K562 (cell line): ENCODE measurements around the gene CAB39. TPM values are rescaled to one million over a fixed set of nuclear protein-coding genes. Genes with fewer than 3 reads are reported as not detected.

Experiments
- BRF1 ChIP-seq: IDR thresholded peaks from 3 replicates; pipeline ENCODE4 v1.6.1; 2011; ENCODE audit warnings: borderline replicate concordance, mild to moderate bottlenecking; ENCODE audit not compliant: insufficient read length; ENCODE audit errors: extremely low read depth
- FIP1L1 ChIP-seq: fragments of 200-400 bp; formaldehyde crosslinking; IDR thresholded peaks from 2 replicates; pipeline ENCODE4 v1.6.1; 2018; ENCODE audit warnings: mild to moderate bottlenecking, low read depth, low read length; ENCODE audit not compliant: poor library complexity, severe bottlenecking
- GATA2 ChIP-seq: sonication (generic); formaldehyde crosslinking; IDR thresholded peaks from 2 replicates; pipeline ENCODE4 v1.4.0; 2020; ENCODE audit warnings: mild to moderate bottlenecking, missing genetic modification reagents
- L3MBTL2 ChIP-seq: fragments of 450-650 bp; IDR thresholded peaks from 2 replicates; pipeline ENCODE4 v1.6.1; 2016; ENCODE audit warnings: mild to moderate bottlenecking, moderate library complexity
- SP1 ChIP-seq: sonication (generic); formaldehyde crosslinking; IDR thresholded peaks from 2 replicates; pipeline ENCODE4 v1.8.1; 2022; ENCODE audit warnings: mild to moderate bottlenecking, missing genetic modification reagents
- XRCC5 ChIP-seq: fragments of 200-400 bp; formaldehyde crosslinking; IDR thresholded peaks from 2 replicates; pipeline ENCODE4 v1.6.1; 2017; ENCODE audit warnings: low read depth, mild to moderate bottlenecking, low read length
- polyA plus RNA-seq, 8 experiments: library from polyadenylated mRNA; depleted of rRNA in 4 of 8; stranded (reverse) in 5 of 8; unstranded in 3 of 8; fragments of >200 nt; fragmentation: Nextera tagmentation in 2 of 8; fragmentation: Illumina TruSeq in 1 of 8; extraction: Ambion mirVana in 2 of 8; extraction: Trizol in 1 of 8; gene quantifications; 2 replicates each; pipeline versions ENCODE4 v1.2.1 to v1.2.3, GENCODE V29; 2011 to 2014; ENCODE audit warnings: inconsistent platforms in 1 of 8, missing spikeins in 1 of 8
- total RNA-seq, 7 experiments: library from RNA; depleted of rRNA in 6 of 7; stranded (reverse); fragments of >200 nt in 6 of 7; fragmentation: Illumina TruSeq in 2 of 7; extraction: Trizol in 2 of 7; gene quantifications; 2 replicates each; pipeline versions ENCODE4 v1.2.1 to v1.2.3, GENCODE V29; 2011 to 2021; ENCODE audit warnings: low replicate concordance in 1 of 7
- TF ChIP-seq, protein P1 (sequence below): fragments of 450-650 bp; IDR thresholded peaks from 2 replicates; pipeline ENCODE4 v1.6.1; 2016; ENCODE audit warnings: mild to moderate bottlenecking, moderate library complexity
- TF ChIP-seq, protein P2 (sequence below): IDR thresholded peaks from 2 replicates; pipeline ENCODE4 v1.6.1; 2011; ENCODE audit warnings: borderline replicate concordance, low read depth, mild to moderate bottlenecking, moderate library complexity, low read length; ENCODE audit not compliant: insufficient read depth, poor library complexity, severe bottlenecking
- TF ChIP-seq, protein P3 (sequence below): fragments of 250-450 bp; sonication (Bioruptor Pico); IDR thresholded peaks from 2 replicates; pipeline ENCODE4 v1.9.0; 2021; ENCODE audit warnings: mild to moderate bottlenecking, inconsistent platforms
- TF ChIP-seq, protein P4 (sequence below): fragments of 250-450 bp; sonication (Bioruptor Pico); IDR thresholded peaks from 2 replicates; pipeline ENCODE4 v1.5.0; 2021

The CAB39 gene
- total and polyA plus RNA-seq, 9 of the 15 experiments (the other 6 are each of a cell fraction or from before 2014, with no cell fraction given), result 27.2 to 94.4 (median 70.1) TPM

DNA sequence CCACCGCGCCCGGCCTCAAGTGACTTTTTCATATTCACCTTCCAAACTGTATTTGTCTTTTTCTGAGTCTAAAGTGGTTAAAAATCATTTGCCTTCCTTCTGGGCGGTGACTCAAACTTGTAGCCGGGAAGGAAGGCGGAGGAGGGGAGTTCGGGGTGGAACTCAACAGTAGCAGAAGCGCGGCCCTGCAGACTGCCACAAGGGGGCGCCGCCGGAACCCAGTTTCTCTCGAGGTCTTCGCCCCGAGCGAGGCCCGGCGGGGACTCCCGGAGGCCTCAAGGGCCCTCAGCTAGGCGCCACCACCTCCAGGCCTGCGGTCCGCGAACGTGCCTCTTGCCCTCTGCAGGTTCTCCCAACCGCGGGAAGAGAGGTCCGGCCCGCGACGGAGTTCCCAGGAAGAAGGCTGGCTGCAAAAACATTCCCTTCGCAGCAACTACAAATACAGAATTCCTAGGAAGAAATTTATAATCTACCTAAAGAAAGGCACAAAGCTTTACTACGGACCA lies 135.3 kb downstream of the CAB39 start (continued):
- no peak for TF ChIP-seq SP1
- TF ChIP-seq L3MBTL2, result peak; percentile 73
- no peak for TF ChIP-seq GATA2 (CRISPR knock-in tag)
- peak; percentile 41; the same call in 1 of the 2 replicates for TF ChIP-seq XRCC5
- TF ChIP-seq FIP1L1, result no peak
- TF ChIP-seq, protein P1, sequence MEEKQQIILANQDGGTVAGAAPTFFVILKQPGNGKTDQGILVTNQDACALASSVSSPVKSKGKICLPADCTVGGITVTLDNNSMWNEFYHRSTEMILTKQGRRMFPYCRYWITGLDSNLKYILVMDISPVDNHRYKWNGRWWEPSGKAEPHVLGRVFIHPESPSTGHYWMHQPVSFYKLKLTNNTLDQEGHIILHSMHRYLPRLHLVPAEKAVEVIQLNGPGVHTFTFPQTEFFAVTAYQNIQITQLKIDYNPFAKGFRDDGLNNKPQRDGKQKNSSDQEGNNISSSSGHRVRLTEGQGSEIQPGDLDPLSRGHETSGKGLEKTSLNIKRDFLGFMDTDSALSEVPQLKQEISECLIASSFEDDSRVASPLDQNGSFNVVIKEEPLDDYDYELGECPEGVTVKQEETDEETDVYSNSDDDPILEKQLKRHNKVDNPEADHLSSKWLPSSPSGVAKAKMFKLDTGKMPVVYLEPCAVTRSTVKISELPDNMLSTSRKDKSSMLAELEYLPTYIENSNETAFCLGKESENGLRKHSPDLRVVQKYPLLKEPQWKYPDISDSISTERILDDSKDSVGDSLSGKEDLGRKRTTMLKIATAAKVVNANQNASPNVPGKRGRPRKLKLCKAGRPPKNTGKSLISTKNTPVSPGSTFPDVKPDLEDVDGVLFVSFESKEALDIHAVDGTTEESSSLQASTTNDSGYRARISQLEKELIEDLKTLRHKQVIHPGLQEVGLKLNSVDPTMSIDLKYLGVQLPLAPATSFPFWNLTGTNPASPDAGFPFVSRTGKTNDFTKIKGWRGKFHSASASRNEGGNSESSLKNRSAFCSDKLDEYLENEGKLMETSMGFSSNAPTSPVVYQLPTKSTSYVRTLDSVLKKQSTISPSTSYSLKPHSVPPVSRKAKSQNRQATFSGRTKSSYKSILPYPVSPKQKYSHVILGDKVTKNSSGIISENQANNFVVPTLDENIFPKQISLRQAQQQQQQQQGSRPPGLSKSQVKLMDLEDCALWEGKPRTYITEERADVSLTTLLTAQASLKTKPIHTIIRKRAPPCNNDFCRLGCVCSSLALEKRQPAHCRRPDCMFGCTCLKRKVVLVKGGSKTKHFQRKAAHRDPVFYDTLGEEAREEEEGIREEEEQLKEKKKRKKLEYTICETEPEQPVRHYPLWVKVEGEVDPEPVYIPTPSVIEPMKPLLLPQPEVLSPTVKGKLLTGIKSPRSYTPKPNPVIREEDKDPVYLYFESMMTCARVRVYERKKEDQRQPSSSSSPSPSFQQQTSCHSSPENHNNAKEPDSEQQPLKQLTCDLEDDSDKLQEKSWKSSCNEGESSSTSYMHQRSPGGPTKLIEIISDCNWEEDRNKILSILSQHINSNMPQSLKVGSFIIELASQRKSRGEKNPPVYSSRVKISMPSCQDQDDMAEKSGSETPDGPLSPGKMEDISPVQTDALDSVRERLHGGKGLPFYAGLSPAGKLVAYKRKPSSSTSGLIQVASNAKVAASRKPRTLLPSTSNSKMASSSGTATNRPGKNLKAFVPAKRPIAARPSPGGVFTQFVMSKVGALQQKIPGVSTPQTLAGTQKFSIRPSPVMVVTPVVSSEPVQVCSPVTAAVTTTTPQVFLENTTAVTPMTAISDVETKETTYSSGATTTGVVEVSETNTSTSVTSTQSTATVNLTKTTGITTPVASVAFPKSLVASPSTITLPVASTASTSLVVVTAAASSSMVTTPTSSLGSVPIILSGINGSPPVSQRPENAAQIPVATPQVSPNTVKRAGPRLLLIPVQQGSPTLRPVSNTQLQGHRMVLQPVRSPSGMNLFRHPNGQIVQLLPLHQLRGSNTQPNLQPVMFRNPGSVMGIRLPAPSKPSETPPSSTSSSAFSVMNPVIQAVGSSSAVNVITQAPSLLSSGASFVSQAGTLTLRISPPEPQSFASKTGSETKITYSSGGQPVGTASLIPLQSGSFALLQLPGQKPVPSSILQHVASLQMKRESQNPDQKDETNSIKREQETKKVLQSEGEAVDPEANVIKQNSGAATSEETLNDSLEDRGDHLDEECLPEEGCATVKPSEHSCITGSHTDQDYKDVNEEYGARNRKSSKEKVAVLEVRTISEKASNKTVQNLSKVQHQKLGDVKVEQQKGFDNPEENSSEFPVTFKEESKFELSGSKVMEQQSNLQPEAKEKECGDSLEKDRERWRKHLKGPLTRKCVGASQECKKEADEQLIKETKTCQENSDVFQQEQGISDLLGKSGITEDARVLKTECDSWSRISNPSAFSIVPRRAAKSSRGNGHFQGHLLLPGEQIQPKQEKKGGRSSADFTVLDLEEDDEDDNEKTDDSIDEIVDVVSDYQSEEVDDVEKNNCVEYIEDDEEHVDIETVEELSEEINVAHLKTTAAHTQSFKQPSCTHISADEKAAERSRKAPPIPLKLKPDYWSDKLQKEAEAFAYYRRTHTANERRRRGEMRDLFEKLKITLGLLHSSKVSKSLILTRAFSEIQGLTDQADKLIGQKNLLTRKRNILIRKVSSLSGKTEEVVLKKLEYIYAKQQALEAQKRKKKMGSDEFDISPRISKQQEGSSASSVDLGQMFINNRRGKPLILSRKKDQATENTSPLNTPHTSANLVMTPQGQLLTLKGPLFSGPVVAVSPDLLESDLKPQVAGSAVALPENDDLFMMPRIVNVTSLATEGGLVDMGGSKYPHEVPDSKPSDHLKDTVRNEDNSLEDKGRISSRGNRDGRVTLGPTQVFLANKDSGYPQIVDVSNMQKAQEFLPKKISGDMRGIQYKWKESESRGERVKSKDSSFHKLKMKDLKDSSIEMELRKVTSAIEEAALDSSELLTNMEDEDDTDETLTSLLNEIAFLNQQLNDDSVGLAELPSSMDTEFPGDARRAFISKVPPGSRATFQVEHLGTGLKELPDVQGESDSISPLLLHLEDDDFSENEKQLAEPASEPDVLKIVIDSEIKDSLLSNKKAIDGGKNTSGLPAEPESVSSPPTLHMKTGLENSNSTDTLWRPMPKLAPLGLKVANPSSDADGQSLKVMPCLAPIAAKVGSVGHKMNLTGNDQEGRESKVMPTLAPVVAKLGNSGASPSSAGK, result 0 out of 2 replicates have a peak, but pooled peaks have one; percentile 17
- TF ChIP-seq BRF1, result no peak
- TF ChIP-seq, protein P2, sequence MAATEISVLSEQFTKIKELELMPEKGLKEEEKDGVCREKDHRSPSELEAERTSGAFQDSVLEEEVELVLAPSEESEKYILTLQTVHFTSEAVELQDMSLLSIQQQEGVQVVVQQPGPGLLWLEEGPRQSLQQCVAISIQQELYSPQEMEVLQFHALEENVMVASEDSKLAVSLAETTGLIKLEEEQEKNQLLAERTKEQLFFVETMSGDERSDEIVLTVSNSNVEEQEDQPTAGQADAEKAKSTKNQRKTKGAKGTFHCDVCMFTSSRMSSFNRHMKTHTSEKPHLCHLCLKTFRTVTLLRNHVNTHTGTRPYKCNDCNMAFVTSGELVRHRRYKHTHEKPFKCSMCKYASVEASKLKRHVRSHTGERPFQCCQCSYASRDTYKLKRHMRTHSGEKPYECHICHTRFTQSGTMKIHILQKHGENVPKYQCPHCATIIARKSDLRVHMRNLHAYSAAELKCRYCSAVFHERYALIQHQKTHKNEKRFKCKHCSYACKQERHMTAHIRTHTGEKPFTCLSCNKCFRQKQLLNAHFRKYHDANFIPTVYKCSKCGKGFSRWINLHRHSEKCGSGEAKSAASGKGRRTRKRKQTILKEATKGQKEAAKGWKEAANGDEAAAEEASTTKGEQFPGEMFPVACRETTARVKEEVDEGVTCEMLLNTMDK, result peak; percentile 71
- TF ChIP-seq, protein P3, sequence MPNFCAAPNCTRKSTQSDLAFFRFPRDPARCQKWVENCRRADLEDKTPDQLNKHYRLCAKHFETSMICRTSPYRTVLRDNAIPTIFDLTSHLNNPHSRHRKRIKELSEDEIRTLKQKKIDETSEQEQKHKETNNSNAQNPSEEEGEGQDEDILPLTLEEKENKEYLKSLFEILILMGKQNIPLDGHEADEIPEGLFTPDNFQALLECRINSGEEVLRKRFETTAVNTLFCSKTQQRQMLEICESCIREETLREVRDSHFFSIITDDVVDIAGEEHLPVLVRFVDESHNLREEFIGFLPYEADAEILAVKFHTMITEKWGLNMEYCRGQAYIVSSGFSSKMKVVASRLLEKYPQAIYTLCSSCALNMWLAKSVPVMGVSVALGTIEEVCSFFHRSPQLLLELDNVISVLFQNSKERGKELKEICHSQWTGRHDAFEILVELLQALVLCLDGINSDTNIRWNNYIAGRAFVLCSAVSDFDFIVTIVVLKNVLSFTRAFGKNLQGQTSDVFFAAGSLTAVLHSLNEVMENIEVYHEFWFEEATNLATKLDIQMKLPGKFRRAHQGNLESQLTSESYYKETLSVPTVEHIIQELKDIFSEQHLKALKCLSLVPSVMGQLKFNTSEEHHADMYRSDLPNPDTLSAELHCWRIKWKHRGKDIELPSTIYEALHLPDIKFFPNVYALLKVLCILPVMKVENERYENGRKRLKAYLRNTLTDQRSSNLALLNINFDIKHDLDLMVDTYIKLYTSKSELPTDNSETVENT (CRISPR knock-in tag), result no peak
- TF ChIP-seq, protein P4, sequence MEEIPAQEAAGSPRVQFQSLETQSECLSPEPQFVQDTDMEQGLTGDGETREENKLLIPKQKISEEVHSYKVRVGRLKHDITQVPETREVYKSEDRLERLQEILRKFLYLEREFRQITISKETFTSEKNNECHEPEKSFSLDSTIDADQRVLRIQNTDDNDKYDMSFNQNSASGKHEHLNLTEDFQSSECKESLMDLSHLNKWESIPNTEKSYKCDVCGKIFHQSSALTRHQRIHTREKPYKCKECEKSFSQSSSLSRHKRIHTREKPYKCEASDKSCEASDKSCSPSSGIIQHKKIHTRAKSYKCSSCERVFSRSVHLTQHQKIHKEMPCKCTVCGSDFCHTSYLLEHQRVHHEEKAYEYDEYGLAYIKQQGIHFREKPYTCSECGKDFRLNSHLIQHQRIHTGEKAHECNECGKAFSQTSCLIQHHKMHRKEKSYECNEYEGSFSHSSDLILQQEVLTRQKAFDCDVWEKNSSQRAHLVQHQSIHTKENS (CRISPR knock-in tag), result no peak
